PC-3 (cell line): ENCODE data around the gene RABGAP1L. TPM values are rescaled to one million over a fixed set of nuclear protein-coding genes. Genes with fewer than 3 reads are reported as not detected.

Experiments used
- ATAC-seq: fragments of 200-7000 bp; cut with Tn5 transposase; 2 replicates; pipeline ENCODE4 v1.9.1; 2020; ENCODE audit warnings: mild to moderate bottlenecking, moderate library complexity
- BruUV-seq: library from RNA; stranded (reverse); fragments of 400-500 nt; replicated peaks from 2 replicates; lab custom pipeline; 2021; lab: Mats Ljungman, UMichigan
- CTCF ChIA-PET: fragments of 300-600 bp; sonication (Branson Sonifier 250); formaldehyde crosslinking; loops from one replicate; lab custom pipeline; 2022; ENCODE audit warnings: antibody characterized with exemption; lab: Charles Lee
- POLR2A ChIA-PET: fragments of 300-600 bp; sonication (Branson Sonifier 250); formaldehyde crosslinking; loops from one replicate; lab custom pipeline; 2022; ENCODE audit warnings: antibody characterized with exemption; ENCODE audit not compliant: unreplicated experiment; lab: Charles Lee
- DNase-seq: peaks from one replicate; pipeline ENCODE4 v3.0.0-alpha.2; 2015
- H2AFZ ChIP-seq: fragments of 300-600 bp; sonication (generic); 2 replicates; pipeline ENCODE4 v1.6.0; 2016; ENCODE audit warnings: antibody characterized with exemption, low read length
- H3F3A ChIP-seq: fragments of 300-600 bp; sonication (generic); one replicate; pipeline ENCODE4 v1.6.0; 2017; ENCODE audit warnings: antibody characterized with exemption, low read length, control low read depth, mild to moderate bottlenecking; ENCODE audit not compliant: unreplicated experiment
- H3K27ac ChIP-seq: fragments of 300-600 bp; sonication (generic); 2 replicates; pipeline ENCODE4 v1.5.1; 2016; ENCODE audit warnings: mild to moderate bottlenecking, low read length
- H3K27me3 ChIP-seq: fragments of 300-600 bp; sonication (generic); 2 replicates; pipeline ENCODE4 v1.6.1; 2016; ENCODE audit warnings: low read length, mixed read lengths
- H3K36me3 ChIP-seq: fragments of 300-600 bp; sonication (generic); 2 replicates; pipeline ENCODE4 v1.6.1; 2016; ENCODE audit warnings: low read depth, mixed run types, low read length, mixed read lengths
- H3K4me1 ChIP-seq: fragments of 300-600 bp; sonication (generic); 2 replicates; pipeline ENCODE4 v1.5.1; 2016; ENCODE audit warnings: low read length; ENCODE audit not compliant: insufficient read depth
- H3K4me2 ChIP-seq: fragments of 300-600 bp; sonication (generic); 2 replicates; pipeline ENCODE4 v1.6.0; 2016; ENCODE audit warnings: low read length
- H3K4me3 ChIP-seq: fragments of 300-600 bp; sonication (generic); 2 replicates; pipeline ENCODE4 v1.5.1; 2016; ENCODE audit warnings: mild to moderate bottlenecking, low read length, mixed read lengths
- H3K79me2 ChIP-seq: fragments of 300-600 bp; sonication (generic); 2 replicates; pipeline ENCODE4 v1.6.1; 2017; ENCODE audit warnings: low read length, mixed read lengths
- H3K9ac ChIP-seq: fragments of 300-600 bp; sonication (generic); 2 replicates; pipeline ENCODE4 v1.6.0; 2016; ENCODE audit warnings: mild to moderate bottlenecking, low read length
- H3K9me2 ChIP-seq: fragments of 300-600 bp; sonication (generic); replicated peaks from 2 replicates; pipeline ENCODE4 v1.6.1; 2016; ENCODE audit warnings: mixed run types, low read length, mixed read lengths
- H3K9me3 ChIP-seq: fragments of 300-600 bp; sonication (generic); 2 replicates; pipeline ENCODE4 v1.6.1; 2016; ENCODE audit warnings: low read length, mixed read lengths
- H4K20me1 ChIP-seq: fragments of 300-600 bp; sonication (generic); 2 replicates; pipeline ENCODE4 v1.6.1; 2016; ENCODE audit warnings: low read length, mixed read lengths
- EZH2 ChIP-seq: fragments of 300-600 bp; sonication (generic); IDR thresholded peaks from one replicate; pipeline ENCODE4 v1.6.1; 2017; ENCODE audit warnings: antibody characterized with exemption, mild to moderate bottlenecking, low read length; ENCODE audit not compliant: unreplicated experiment
- EZH2phosphoT487 ChIP-seq: fragments of 300-600 bp; sonication (generic); IDR thresholded peaks from 2 replicates; pipeline ENCODE4 v1.6.1; 2018; ENCODE audit warnings: mild to moderate bottlenecking, antibody characterized with exemption, low read length, borderline replicate concordance
- intact Hi-C: fragments of 100-400 bp; cut with micrococcal nuclease; formaldehyde crosslinking; loops from 2 replicates; pipeline ENCODE4 v1.9.0; 2023
- total RNA-seq: library from RNA; depleted of rRNA; stranded (reverse); fragments of >200 nt; gene quantifications from 2 replicates; pipeline ENCODE4 v1.2.3, GENCODE V29; 2014
- TF ChIP-seq, protein P1 (sequence below): fragments of 300-600 bp; sonication (generic); conservative IDR thresholded peaks from 2 replicates; pipeline ENCODE4 v1.5.1; 2017; ENCODE audit warnings: antibody characterized with exemption, low read depth, mild to moderate bottlenecking, low read length

Gene RABGAP1L
- total RNA-seq, 1 experiment from 2014 or later, result 24.4 TPM

DNA sequence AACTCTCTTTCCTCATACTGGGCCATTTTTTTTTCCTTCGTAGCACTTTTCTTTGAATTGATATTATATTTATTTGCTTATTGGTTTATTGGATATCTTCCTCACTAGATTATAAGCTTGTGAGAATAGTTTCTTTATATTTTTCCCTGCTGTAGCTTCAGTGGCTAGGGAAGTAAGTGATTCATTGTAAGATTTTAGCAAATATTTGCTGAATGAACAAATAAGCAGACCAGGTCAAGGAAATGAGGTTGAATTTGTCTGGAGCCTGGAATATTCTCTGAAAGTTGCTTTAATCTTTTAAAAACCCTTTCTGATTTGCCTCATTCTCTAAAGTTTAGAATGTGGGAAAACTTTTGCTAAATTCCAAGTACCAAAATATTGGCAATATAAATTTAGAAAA is 80.2 kb downstream of the RABGAP1L start:
- intact Hi-C loops, result no loop called here
- peak overlapping the region; percentile 92 for H3K27ac ChIP-seq

DNA sequence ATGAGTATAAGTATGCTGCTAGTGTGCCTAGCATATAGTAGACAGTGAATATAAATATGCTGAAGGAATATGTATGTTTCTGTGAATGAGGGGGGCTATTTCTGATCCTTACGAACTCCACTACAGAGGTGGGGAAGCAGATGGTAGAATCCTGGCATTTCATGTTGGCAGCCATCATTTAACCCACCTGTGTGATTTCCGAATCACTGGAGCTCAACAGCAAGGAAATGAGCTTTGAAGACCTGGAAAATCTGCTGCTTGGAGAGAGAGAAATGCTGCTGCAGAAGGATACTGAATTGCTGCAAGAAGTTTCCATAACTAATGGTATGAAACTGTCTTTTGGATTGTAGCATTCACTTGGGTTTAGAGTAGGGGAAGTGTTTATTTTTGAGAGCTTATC is 83.5 kb downstream of the RABGAP1L start:
- no peaks in the 10 kb centered on the region for H3K9me3 ChIP-seq
- ATAC-seq (no peak), DNase-seq (no peak)
- no peak overlapping the region for H3K9ac ChIP-seq
- intact Hi-C loops, result no loop called here
- no peak overlapping the region for H3K27ac ChIP-seq
- H3K36me3 ChIP-seq, result no peaks in the 10 kb centered on the region
- no peaks in the 10 kb centered on the region for H4K20me1 ChIP-seq
- H3K4me1 ChIP-seq, result peaks cover 10% of the 10 kb centered on the region
- BruUV-seq, result no TSS peak
- H2AFZ ChIP-seq, result no peak overlapping the region
- H3K4me3 ChIP-seq, result no peak overlapping the region
- POLR2A ChIA-PET, result no interaction called here
- H3K4me2 ChIP-seq, result no peak overlapping the region
- CTCF ChIA-PET, result no interaction called here
- H3K9me2 ChIP-seq, result no peaks in the 10 kb centered on the region
- peaks cover 13% of the 10 kb centered on the region for H3K79me2 ChIP-seq
- TF ChIP-seq EZH2phosphoT487, result no peak
- TF ChIP-seq, protein P1, sequence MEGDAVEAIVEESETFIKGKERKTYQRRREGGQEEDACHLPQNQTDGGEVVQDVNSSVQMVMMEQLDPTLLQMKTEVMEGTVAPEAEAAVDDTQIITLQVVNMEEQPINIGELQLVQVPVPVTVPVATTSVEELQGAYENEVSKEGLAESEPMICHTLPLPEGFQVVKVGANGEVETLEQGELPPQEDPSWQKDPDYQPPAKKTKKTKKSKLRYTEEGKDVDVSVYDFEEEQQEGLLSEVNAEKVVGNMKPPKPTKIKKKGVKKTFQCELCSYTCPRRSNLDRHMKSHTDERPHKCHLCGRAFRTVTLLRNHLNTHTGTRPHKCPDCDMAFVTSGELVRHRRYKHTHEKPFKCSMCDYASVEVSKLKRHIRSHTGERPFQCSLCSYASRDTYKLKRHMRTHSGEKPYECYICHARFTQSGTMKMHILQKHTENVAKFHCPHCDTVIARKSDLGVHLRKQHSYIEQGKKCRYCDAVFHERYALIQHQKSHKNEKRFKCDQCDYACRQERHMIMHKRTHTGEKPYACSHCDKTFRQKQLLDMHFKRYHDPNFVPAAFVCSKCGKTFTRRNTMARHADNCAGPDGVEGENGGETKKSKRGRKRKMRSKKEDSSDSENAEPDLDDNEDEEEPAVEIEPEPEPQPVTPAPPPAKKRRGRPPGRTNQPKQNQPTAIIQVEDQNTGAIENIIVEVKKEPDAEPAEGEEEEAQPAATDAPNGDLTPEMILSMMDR, result no peak
- TF ChIP-seq EZH2, result no peak
- H3F3A ChIP-seq, result no peaks in the 10 kb centered on the region
- no peaks in the 10 kb centered on the region for H3K27me3 ChIP-seq

More for the DNA sequence above, 80.2 kb downstream of the RABGAP1L start:
- Histone ChIP-seq H4K20me1 (no peaks in the 10 kb centered on the region), H2AFZ (peak overlapping the region; percentile 87), H3K4me3 (peak overlapping the region; percentile 88), H3K27me3 (no peaks in the 10 kb centered on the region), H3K9me2 (no peaks in the 10 kb centered on the region), H3K4me2 (peak overlapping the region; percentile 97), H3K4me1 (peaks cover 10% of the 10 kb centered on the region), H3K36me3 (no peaks in the 10 kb centered on the region), H3K79me2 (peaks cover 13% of the 10 kb centered on the region), H3K9me3 (no peaks in the 10 kb centered on the region), H3K9ac (peak overlapping the region; percentile 83), H3F3A (no peaks in the 10 kb centered on the region)
- ChIA-PET CTCF (no interaction called here), POLR2A (no interaction called here)
- BruUV-seq, result no TSS peak
- peak; percentile 88 for ATAC-seq
- DNase-seq, result peak; percentile 34
- TF ChIP-seq EZH2 (no peak), EZH2phosphoT487 (no peak)
- TF ChIP-seq, protein P1, result no peak

DNA sequence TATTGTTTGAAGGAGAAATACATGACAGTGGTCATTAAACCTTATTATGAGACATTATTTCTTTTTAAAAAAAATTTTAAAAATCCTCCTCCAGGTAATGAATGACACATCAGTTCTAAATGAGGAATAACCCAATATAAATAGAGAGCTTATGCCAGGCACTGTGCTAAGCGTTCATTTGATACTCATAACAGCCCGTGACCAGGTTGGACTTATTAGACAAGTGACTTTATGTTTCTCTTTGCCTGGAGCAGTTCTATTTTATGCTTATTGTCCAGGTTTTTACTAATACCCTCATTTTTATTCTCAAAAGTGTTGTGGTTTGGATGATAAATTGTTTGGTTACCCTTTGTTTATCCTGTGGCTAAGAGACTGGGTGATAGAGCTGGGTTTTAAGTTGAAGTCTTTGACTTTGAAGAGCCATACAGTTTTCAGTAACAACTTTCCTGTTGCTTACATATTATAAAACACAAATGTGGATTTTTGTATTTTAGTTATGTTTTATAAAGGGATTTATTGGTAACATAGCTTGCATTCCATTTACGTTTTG is 84.2 kb downstream of the RABGAP1L start:
- Histone ChIP-seq H3K4me3 (no peak overlapping the region), H3K4me2 (no peak overlapping the region), H3K36me3 (no peaks in the 10 kb centered on the region), H3K9me3 (no peaks in the 10 kb centered on the region), H2AFZ (no peak overlapping the region), H3K27me3 (no peaks in the 10 kb centered on the region), H3K79me2 (peaks cover 13% of the 10 kb centered on the region), H3F3A (no peaks in the 10 kb centered on the region), H3K27ac (no peak overlapping the region), H4K20me1 (no peaks in the 10 kb centered on the region), H3K9me2 (no peaks in the 10 kb centered on the region), H3K9ac (no peak overlapping the region), H3K4me1 (peaks cover 10% of the 10 kb centered on the region)
- no peak for ATAC-seq
- no peak for TF ChIP-seq EZH2
- TF ChIP-seq EZH2phosphoT487, result no peak
- TF ChIP-seq, protein P1, result no peak
- intact Hi-C loops, result no loop called here
- no peak for DNase-seq
- ChIA-PET CTCF (interaction anchor here (0.6 kb wide), 1 partner anchor 504 kb away, joined by 3 read pairs; no protein-coding TSS in a partner anchor), POLR2A (no interaction called here)
- no TSS peak for BruUV-seq
